Prostate gland (tissue), 2 donors: ENCODE measurements around the gene PLAA. TPM values are rescaled to one million over a fixed set of nuclear protein-coding genes. Genes with fewer than 3 reads are reported as not detected.
A peak's percentile ranks its signal among the peaks of the same experiment; 100 is the strongest.

Experiments
- DNase-seq: peaks from one replicate; pipeline ENCODE4 v3.0.0-alpha.2; 2019; ENCODE audit warnings: low spot score
- H3K27ac ChIP-seq, 2 donors: fragments of 200-600 bp; sonication (generic); 2 replicates each; pipeline ENCODE4 v1.5.1; 2017 to 2019
- H3K27me3 ChIP-seq: fragments of 200-600 bp; sonication (generic); replicated peaks from 2 replicates; pipeline ENCODE4 v1.5.1; 2019; ENCODE audit not compliant: insufficient read depth
- H3K36me3 ChIP-seq, 2 donors: fragments of 200-600 bp; sonication (generic); 1 replicate in 1 of 2; 2 replicates in 1 of 2; pipeline versions ENCODE4 v1.5.1 to v1.8.1; 2017 to 2019
- H3K4me1 ChIP-seq: fragments of 200-600 bp; sonication (generic); replicated peaks from 2 replicates; pipeline ENCODE4 v1.5.1; 2019
- H3K4me3 ChIP-seq, 2 donors: fragments of 200-600 bp; sonication (generic); 2 replicates each; pipeline ENCODE4 v1.5.1; 2017 to 2019
- H3K9me3 ChIP-seq: fragments of 200-600 bp; sonication (generic); 2 replicates; pipeline ENCODE4 v1.5.1; 2017
- CTCF ChIP-seq, 4 experiments: fragments of 200-600 bp in 2 of 4; fragments of 450-650 bp in 2 of 4; sonication (generic) in 2 of 4; IDR thresholded peaks; 1 replicate in 3 of 4; 2 replicates in 1 of 4; pipeline ENCODE4 v1.5.1; 2016 to 2019; ENCODE audit warnings: antibody characterized with exemption in 4 of 4, mild to moderate bottlenecking in 2 of 4, moderate library complexity in 2 of 4
- POLR2A ChIP-seq: fragments of 450-650 bp; IDR thresholded peaks from one replicate; pipeline ENCODE4 v1.6.1; 2016; ENCODE audit warnings: antibody characterized with exemption, mild to moderate bottlenecking
- POLR2AphosphoS5 ChIP-seq: sonication (generic); formaldehyde crosslinking; IDR thresholded peaks from one replicate; pipeline ENCODE4 v1.6.1; 2017; ENCODE audit warnings: antibody characterized with exemption
- WGBS: methylation state at CpG from one replicate; pipeline ENCODE4 v1.1.5; 2018; 5-methylcytosine and 5-hydroxymethylcytosine counted together
- intact Hi-C: fragments of 100-400 bp; cut with DNase I; formaldehyde crosslinking; loops from one replicate; pipeline ENCODE4 v1.14.2; 2022
- total RNA-seq, 2 donors: library from RNA; depleted of rRNA; stranded (reverse); fragments of >200 nt; gene quantifications; one replicate each; pipeline ENCODE4 v1.1.0, GENCODE V29; 2016

The PLAA gene
- total RNA-seq, 2 donors from 2014 or later, result 24.3 to 36.5 TPM

GRCh38 chr9:26950521-26950920 lies 3.5 kb upstream of the PLAA start:
- Histone ChIP-seq H3K27ac (no peak overlapping the region), H3K9me3 (no peaks in the 10 kb centered on the region), H3K4me1 (peaks cover 5% of the 10 kb centered on the region), H3K36me3 (no peaks in the 10 kb centered on the region), H3K27me3 (no peaks in the 10 kb centered on the region), H3K4me3 (no peak overlapping the region)
- no peak for DNase-seq
- intact Hi-C loops, result no loop called here
- 89% methylated on average over 1 of the region's 1 CpG for WGBS
- TF ChIP-seq CTCF (IDR thresholded peaks at IDR 0.05) (no peak), POLR2A (no peak), POLR2AphosphoS5 (no peak)

GRCh38 chr9:26949637-26950069 lies 2.6 kb upstream of the PLAA start:
- H3K27me3 ChIP-seq, result no peaks in the 10 kb centered on the region
- no peak overlapping the region for H3K27ac ChIP-seq
- H3K4me1 ChIP-seq, result peaks cover 8% of the 10 kb centered on the region
- intact Hi-C loops, result no loop called here
- H3K36me3 ChIP-seq, result no peaks in the 10 kb centered on the region
- H3K4me3 ChIP-seq, result no peak overlapping the region
- DNase-seq, result no peak
- 69% methylated on average over 6 of the region's 6 CpGs for WGBS
- no peaks in the 10 kb centered on the region for H3K9me3 ChIP-seq
- TF ChIP-seq POLR2A (no peak), CTCF (IDR thresholded peaks at IDR 0.05) (no peak), POLR2AphosphoS5 (no peak)

GRCh38 chr9:26947736-26948135 lies 694 bp upstream of the PLAA start:
- DNase-seq, result no peak
- H3K27me3 ChIP-seq, result no peaks in the 10 kb centered on the region
- no peaks in the 10 kb centered on the region for H3K9me3 ChIP-seq
- intact Hi-C loops, result loop anchor here (1.0 to 2.0 kb wide), 2 partner anchors 9 to 55 kb away; partner anchors contain the start of genes CAAP1 and IFT74
- H3K4me1 ChIP-seq, result peaks cover 8% of the 10 kb centered on the region
- TF ChIP-seq POLR2A (no peak), POLR2AphosphoS5 (no peak), CTCF (IDR thresholded peaks at IDR 0.05) (no peak)
- under 1% methylated on average over 9 of the region's 9 CpGs for WGBS
- peak overlapping the region; percentile 93 to 95 for H3K27ac ChIP-seq
- H3K36me3 ChIP-seq, result no peaks in the 10 kb centered on the region
- peak overlapping the region; percentile 81 to 98 for H3K4me3 ChIP-seq

GRCh38 chr9:26945591-26945990 lies 1.5 kb downstream of the PLAA start:
- no peaks in the 10 kb centered on the region for H3K9me3 ChIP-seq
- H3K4me3 ChIP-seq, result peak overlapping the region in 1 of 2 donors; percentile 3
- intact Hi-C loops, result no loop called here
- no peak for TF ChIP-seq POLR2AphosphoS5
- TF ChIP-seq CTCF (IDR thresholded peaks at IDR 0.05), result no peak
- TF ChIP-seq POLR2A, result no peak
- peaks cover 8% of the 10 kb centered on the region for H3K4me1 ChIP-seq
- DNase-seq, result no peak
- no peaks in the 10 kb centered on the region for H3K27me3 ChIP-seq
- no peaks in the 10 kb centered on the region for H3K36me3 ChIP-seq
- 31% methylated on average over 2 of the region's 2 CpGs for WGBS
- no peak overlapping the region for H3K27ac ChIP-seq

- Histone ChIP-seq H3K9me3 (no peaks in the 10 kb centered on the region), H3K36me3 (no peaks in the 10 kb centered on the region), H3K27ac (no peak overlapping the region), H3K4me1 (peaks cover 3% of the 10 kb centered on the region), H3K27me3 (no peaks in the 10 kb centered on the region), H3K4me3 (no peak overlapping the region)
- intact Hi-C loops, result no loop called here
- 94% methylated on average over 1 of the region's 1 CpG for WGBS
- TF ChIP-seq POLR2AphosphoS5 (no peak), POLR2A (no peak)
- DNase-seq, result no peak
Observed at GRCh38 chr9:26940779-26941178, 6.3 kb downstream of the PLAA start.
